WTC11 (cell line): ENCODE results near the gene ATP6AP1. TPM values are rescaled to one million over a fixed set of nuclear protein-coding genes. Genes with fewer than 3 reads are reported as not detected.
A peak's percentile ranks its signal among the peaks of the same experiment; 100 is the strongest.

Source experiments
- ATAC-seq: fragments of 200-7000 bp; cut with Tn5 transposase; 2 replicates; pipeline ENCODE4 v1.10.0; 2021; ENCODE audit warnings: mild to moderate bottlenecking, moderate library complexity
- CTCF ChIA-PET: fragments of 300-600 bp; sonication (Branson Sonifier 250); formaldehyde crosslinking; loops from one replicate; lab custom pipeline; 2021; ENCODE audit warnings: antibody characterized with exemption; lab: Charles Lee
- POLR2A ChIA-PET: fragments of 350-600 bp; sonication (Branson Sonifier 250); formaldehyde crosslinking; loops from one replicate; lab custom pipeline; 2021; ENCODE audit warnings: antibody characterized with exemption; lab: Charles Lee
- DNase-seq: peaks from one replicate; pipeline ENCODE4 v3.0.0; 2021; ENCODE audit warnings: low spot score
- H3K27ac Mint-ChIP-seq: 2 replicates; pipeline ENCODE4 v1.8.0; 2021; ENCODE audit warnings: mixed read lengths
- H3K27me3 Mint-ChIP-seq: 2 replicates; pipeline ENCODE4 v1.8.0; 2021; ENCODE audit warnings: low read depth, mild to moderate bottlenecking, moderate library complexity, mixed read lengths
- H3K36me3 Mint-ChIP-seq: 2 replicates; pipeline ENCODE4 v1.8.0; 2021; ENCODE audit warnings: mixed read lengths
- H3K4me1 Mint-ChIP-seq: 2 replicates; pipeline ENCODE4 v1.8.0; 2022; ENCODE audit warnings: mixed read lengths
- H3K4me3 Mint-ChIP-seq: 2 replicates; pipeline ENCODE4 v1.8.0; 2021; ENCODE audit warnings: mild to moderate bottlenecking, moderate library complexity, mixed read lengths
- H3K9me3 Mint-ChIP-seq: 2 replicates; pipeline ENCODE4 v1.8.0; 2021; ENCODE audit warnings: mixed read lengths
- AR ChIP-seq: fragments of 250-450 bp; sonication (Bioruptor Pico); IDR thresholded peaks from 2 replicates; pipeline ENCODE4 v1.9.0; 2021; ENCODE audit warnings: mild to moderate bottlenecking
- HMGXB4 ChIP-seq: sonication (generic); formaldehyde crosslinking; IDR thresholded peaks from 2 replicates; pipeline ENCODE4 v1.8.1; 2023; ENCODE audit warnings: mild to moderate bottlenecking, moderate library complexity, missing genetic modification reagents
- IRF1 ChIP-seq: sonication (generic); formaldehyde crosslinking; IDR thresholded peaks from 2 replicates; pipeline ENCODE4 v1.8.0; 2023; ENCODE audit warnings: missing genetic modification reagents
- JUN ChIP-seq: sonication (generic); formaldehyde crosslinking; IDR thresholded peaks from 2 replicates; pipeline ENCODE4 v1.8.0; 2023; ENCODE audit warnings: mild to moderate bottlenecking, missing genetic modification reagents
- MYBL2 ChIP-seq: sonication (generic); formaldehyde crosslinking; IDR thresholded peaks from 2 replicates; pipeline ENCODE4 v1.8.1; 2023; ENCODE audit warnings: mild to moderate bottlenecking, moderate library complexity, missing genetic modification reagents
- OVOL2 ChIP-seq: fragments of 250-450 bp; sonication (Bioruptor Pico); IDR thresholded peaks from 2 replicates; pipeline ENCODE4 v1.9.0; 2021; ENCODE audit warnings: mild to moderate bottlenecking, borderline replicate concordance
- SMAD4 ChIP-seq: sonication (generic); formaldehyde crosslinking; IDR thresholded peaks from 2 replicates; pipeline ENCODE4 v1.8.0; 2022; ENCODE audit warnings: mild to moderate bottlenecking, missing genetic modification reagents
- USF2 ChIP-seq: sonication (generic); formaldehyde crosslinking; IDR thresholded peaks from 2 replicates; pipeline ENCODE4 v1.8.1; 2023; ENCODE audit warnings: mild to moderate bottlenecking, missing genetic modification reagents, moderate library complexity
- ZNF138 ChIP-seq: sonication (generic); formaldehyde crosslinking; conservative IDR thresholded peaks from 2 replicates; pipeline ENCODE4 v1.8.1; 2022; ENCODE audit warnings: mild to moderate bottlenecking, moderate library complexity, missing genetic modification reagents
- ZNF232 ChIP-seq: sonication (generic); formaldehyde crosslinking; IDR thresholded peaks from 2 replicates; pipeline ENCODE4 v1.8.0; 2022; ENCODE audit warnings: mild to moderate bottlenecking, missing genetic modification reagents
- ZNF512 ChIP-seq: sonication (generic); formaldehyde crosslinking; IDR thresholded peaks from 2 replicates; pipeline ENCODE4 v1.8.1; 2022; ENCODE audit warnings: missing genetic modification reagents, borderline replicate concordance
- total RNA-seq: library from RNA; stranded (reverse); gene quantifications from 3 replicates; pipeline ENCODE4 v1.2.3, GENCODE V29; 2021

The ATP6AP1 gene
- total RNA-seq, 1 experiment from 2014 or later, result 43.9 TPM

- CTCF ChIA-PET, result interaction anchor here (1.2 kb wide), 1 partner anchor 50 kb away, joined by 3 read pairs; no protein-coding TSS in a partner anchor
- Mint-ChIP-seq H3K27ac (no peak overlapping the region), H3K9me3 (no peaks in the 10 kb centered on the region), H3K4me1 (peaks cover 3% of the 10 kb centered on the region; the same call in 1 of the 2 replicates), H3K27me3 (peaks cover 2% of the 10 kb centered on the region; the same call in 1 of the 2 replicates), H3K36me3 (no peaks in the 10 kb centered on the region; the same call in 1 of the 2 replicates), H3K4me3 (no peak overlapping the region)
- no peak for DNase-seq
- no peak for ATAC-seq
- POLR2A ChIA-PET, result no interaction called here
- TF ChIP-seq HMGXB4 (CRISPR knock-in tag) (no peak), JUN (no peak), MYBL2 (no peak), AR (CRISPR knock-in tag) (no peak), SMAD4 (CRISPR knock-in tag) (no peak)
- TF ChIP-seq, all 79 proteins: peak for 0
These were observed 48.3 kb downstream of the ATP6AP1 start for GRCh38 chrX:154476821-154477220.

- no peak for DNase-seq
- no peak overlapping the region for H3K27ac Mint-ChIP-seq
- no peaks in the 10 kb centered on the region for H3K9me3 Mint-ChIP-seq
- ATAC-seq, result no peak
- TF ChIP-seq ZNF232 (CRISPR knock-in tag) (no peak), ZNF512 (CRISPR knock-in tag) (no peak), OVOL2 (no peak), USF2 (no peak), IRF1 (CRISPR knock-in tag) (no peak), ZNF138 (CRISPR knock-in tag) (no peak)
- TF ChIP-seq, all 79 proteins: peak for 0
- H3K36me3 Mint-ChIP-seq, result no peaks in the 10 kb centered on the region; the same call in 1 of the 2 replicates
- H3K4me3 Mint-ChIP-seq, result peak overlapping the region; percentile 74
- CTCF ChIA-PET, result interaction anchor here (1.2 kb wide), 1 partner anchor 12 kb away, joined by 4 read pairs; the partner anchor contains the start of gene SLC10A3
- H3K4me1 Mint-ChIP-seq, result peaks cover 3% of the 10 kb centered on the region; the same call in 1 of the 2 replicates
- POLR2A ChIA-PET, result interaction anchor here (0.9 to 1.4 kb wide), 2 partner anchors 13 to 39 kb away, joined by 3 to 8 read pairs; partner anchors contain the start of gene SLC10A3
- H3K27me3 Mint-ChIP-seq, result peaks cover 2% of the 10 kb centered on the region; the same call in 1 of the 2 replicates
These were observed 49.5 kb downstream of the ATP6AP1 start for GRCh38 chrX:154477891-154478477.
